Uterus (tissue), 4 donors: ENCODE data around the gene STS. TPM values are rescaled to one million over a fixed set of nuclear protein-coding genes. Genes with fewer than 3 reads are reported as not detected.

Experiments
- DNase-seq, 2 donors: peaks; one replicate each; pipeline ENCODE4 v3.0.0-alpha.2; 2019 to 2020
- H3K27ac ChIP-seq, 2 donors: fragments of 200-600 bp; sonication (generic); 1 replicate in 1 of 2; 2 replicates in 1 of 2; pipeline ENCODE4 v1.5.1; 2016 to 2018
- H3K27me3 ChIP-seq, 2 donors: fragments of 200-600 bp; sonication (generic); one replicate each; pipeline ENCODE4 v1.5.1; 2018 to 2019; ENCODE audit warnings: control low read depth in 1 of 2
- H3K36me3 ChIP-seq, 2 donors: fragments of 200-600 bp; sonication (generic); one replicate each; pipeline ENCODE4 v1.5.1; 2019; ENCODE audit warnings: control low read depth in 1 of 2
- H3K4me1 ChIP-seq, 2 donors: fragments of 200-600 bp; sonication (generic); one replicate each; pipeline ENCODE4 v1.5.1; 2018 to 2019; ENCODE audit warnings: control low read depth in 1 of 2
- H3K4me3 ChIP-seq, 2 donors: fragments of 200-600 bp; sonication (generic); 1 replicate in 1 of 2; 2 replicates in 1 of 2; pipeline ENCODE4 v1.5.1; 2018 to 2019; ENCODE audit warnings: mild to moderate bottlenecking in 1 of 2
- H3K9me3 ChIP-seq, 2 donors: fragments of 200-600 bp; sonication (generic); one replicate each; pipeline ENCODE4 v1.5.1; 2019; ENCODE audit warnings: control low read depth in 1 of 2
- CTCF ChIP-seq, 4 experiments: fragments of 200-600 bp in 2 of 4; fragments of 450-650 bp in 2 of 4; sonication (generic) in 2 of 4; IDR thresholded peaks; one replicate each; pipeline ENCODE4 v1.5.1; 2016 to 2019; ENCODE audit warnings: antibody characterized with exemption in 4 of 4, mild to moderate bottlenecking in 2 of 4, moderate library complexity in 1 of 4
- POLR2A ChIP-seq, 2 donors: fragments of 450-650 bp; IDR thresholded peaks; one replicate each; pipeline ENCODE4 v1.6.1; 2016; ENCODE audit warnings: antibody characterized with exemption in 2 of 2, mild to moderate bottlenecking in 1 of 2, moderate library complexity in 1 of 2
- intact Hi-C: fragments of 100-400 bp; cut with DNase I; formaldehyde crosslinking; loops from one replicate; pipeline ENCODE4 v1.15.1; 2023; ENCODE audit warnings: low total_unique reads
- total RNA-seq, 4 donors: library from RNA; depleted of rRNA in 3 of 4; stranded (reverse); fragments of >200 nt in 3 of 4; gene quantifications; one replicate each; pipeline versions ENCODE4 v1.1.0 to v1.2.4, GENCODE V29; 2014 to 2023
- donor health status: DM: yes; HTN: yes; CAD: no.

The STS gene
- total RNA-seq, 4 donors from 2014 or later: 3.5 to 7.4 (median 6.2) TPM

DNA sequence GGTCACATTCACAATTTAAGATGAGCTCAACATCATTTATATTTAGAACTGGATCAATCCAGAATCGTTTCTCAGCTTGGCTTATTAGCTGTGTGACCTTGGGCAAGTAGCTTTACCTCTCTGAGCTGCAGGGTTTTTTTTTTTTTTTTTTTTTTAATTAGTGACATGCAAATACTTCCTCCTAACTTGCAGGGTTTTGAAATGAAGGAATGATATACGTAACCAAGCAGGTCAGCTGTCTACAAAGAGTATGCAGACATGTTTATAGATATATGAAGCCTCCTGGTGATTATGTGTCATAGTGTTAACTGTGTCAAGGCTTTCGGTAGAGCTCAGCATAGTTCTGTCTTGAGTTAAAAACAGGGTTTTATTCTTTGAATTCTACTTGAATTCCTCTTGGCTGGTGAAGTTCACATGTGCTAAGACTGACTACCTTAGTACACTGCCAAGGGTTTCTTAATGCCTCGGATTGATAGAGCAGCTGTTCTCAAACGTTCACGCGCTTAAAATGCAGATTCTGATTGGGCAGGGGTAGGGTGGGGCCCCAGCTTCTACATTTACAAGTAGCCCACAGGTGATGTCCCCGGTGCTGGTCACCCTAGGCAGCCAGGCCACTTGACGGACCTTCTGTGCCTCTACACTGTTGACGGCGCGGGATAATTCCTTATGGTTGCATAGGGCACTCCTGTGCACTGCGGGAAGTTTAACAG lies 654 bp upstream of the STS start:
- H3K27me3 ChIP-seq: no peaks in the 10 kb centered on the region
- no peak for DNase-seq
- H3K36me3 ChIP-seq: no peaks in the 10 kb centered on the region
- TF ChIP-seq CTCF (IDR thresholded peaks at IDR 0.05): no peak
- TF ChIP-seq POLR2A (IDR thresholded peaks at IDR 0.05): no peak
- no peaks in the 10 kb centered on the region for H3K9me3 ChIP-seq
- intact Hi-C loops: no loop called here
- H3K27ac ChIP-seq: peak overlapping the region; percentile 84 to 88
- H3K4me3 ChIP-seq: peak overlapping the region; percentile 66 to 94
- H3K4me1 ChIP-seq: no peaks in the 10 kb centered on the region

DNA sequence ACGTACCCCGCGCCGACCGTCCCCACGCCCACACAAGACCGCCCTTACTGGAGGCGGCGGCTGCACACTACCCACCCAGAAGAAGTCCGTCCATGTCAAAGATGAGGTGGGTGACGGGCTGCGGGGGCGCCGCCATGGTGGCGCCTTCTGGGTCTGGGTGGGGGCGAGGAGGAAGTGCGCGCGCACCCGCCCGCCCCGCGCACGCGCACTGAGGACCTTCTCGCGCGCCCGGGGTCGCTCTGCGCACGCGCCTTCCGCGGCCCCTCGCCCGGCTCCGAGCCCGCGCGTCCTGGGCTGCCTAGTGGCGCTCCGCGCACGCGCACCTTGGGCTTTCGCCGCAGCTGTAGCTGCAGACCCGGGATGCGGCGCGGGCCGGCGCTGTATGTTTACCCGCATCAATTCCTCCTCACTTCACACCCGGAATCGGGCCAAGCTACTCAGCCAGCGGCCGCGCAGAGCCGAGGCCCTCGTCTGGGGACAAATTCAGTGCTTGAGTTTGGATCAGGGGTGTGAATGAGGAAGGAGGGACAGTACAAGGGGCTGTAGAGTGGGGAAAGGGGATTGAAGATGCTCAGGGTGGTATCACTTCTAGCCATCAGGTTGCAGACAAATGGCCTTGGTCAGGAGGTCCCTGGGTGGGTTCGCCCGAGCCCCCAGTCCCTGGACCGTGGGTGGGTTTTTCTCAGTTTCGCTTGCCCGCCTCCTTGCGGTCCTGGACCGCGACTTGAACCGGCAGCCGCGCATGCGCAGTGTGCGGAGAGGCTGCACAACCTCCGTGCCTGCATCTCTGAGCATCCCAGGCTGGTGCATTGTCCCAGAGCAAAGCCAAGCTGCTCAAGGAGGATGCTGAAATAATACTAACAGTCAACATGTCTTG lies 704 bp downstream of the STS start, which contains the start of gene PUDP:
Gene PUDP (minus strand): TSS at position 176 of the 877 bp plus-strand sequence. CDS start 40 bp downstream, at position 136.
- intact Hi-C loops: no loop called here
- H3K27ac ChIP-seq: peak within 1 kb of the TSS; percentile 84 to 88
- peak; percentile 80 to 91 for DNase-seq
- no peaks in the 10 kb centered on the region for H3K36me3 ChIP-seq
- H3K4me3 ChIP-seq: peak within 1 kb of the TSS; percentile 66 to 94
- no peaks in the 10 kb centered on the region for H3K27me3 ChIP-seq
- H3K4me1 ChIP-seq: no peaks in the 10 kb centered on the region
- peak; percentile 23 to 43 (median 40) for TF ChIP-seq CTCF (IDR thresholded peaks at IDR 0.05)
- peak in 1 of 2 donors; percentile 64 for TF ChIP-seq POLR2A (IDR thresholded peaks at IDR 0.05)
- H3K9me3 ChIP-seq: no peaks in the 10 kb centered on the region

GRCh38 chrX:7149411-7149810 lies 1.9 kb downstream of the STS start:
- intact Hi-C loops: no loop called here

GRCh38 chrX:7153231-7153630 lies 5.7 kb downstream of the STS start:
- no peak for TF ChIP-seq CTCF (IDR thresholded peaks at IDR 0.05)
- no peak for TF ChIP-seq POLR2A (IDR thresholded peaks at IDR 0.05)

More at GRCh38 chrX:7149411-7149810, 1.9 kb downstream of the STS start:
- TF ChIP-seq POLR2A (IDR thresholded peaks at IDR 0.05) (no peak), CTCF (IDR thresholded peaks at IDR 0.05) (no peak)
- H3K27me3 ChIP-seq: no peaks in the 10 kb centered on the region
- H3K4me3 ChIP-seq: no peak overlapping the region
- H3K36me3 ChIP-seq: no peaks in the 10 kb centered on the region
- no peak for DNase-seq
- H3K4me1 ChIP-seq: no peaks in the 10 kb centered on the region
- no peaks in the 10 kb centered on the region for H3K9me3 ChIP-seq
- H3K27ac ChIP-seq: no peak overlapping the region

More at GRCh38 chrX:7153231-7153630, 5.7 kb downstream of the STS start:
- Histone ChIP-seq H3K27ac (no peak overlapping the region), H3K27me3 (no peaks in the 10 kb centered on the region), H3K4me1 (no peaks in the 10 kb centered on the region), H3K9me3 (no peaks in the 10 kb centered on the region), H3K4me3 (no peak overlapping the region), H3K36me3 (no peaks in the 10 kb centered on the region)
- intact Hi-C loops: no loop called here
- DNase-seq: no peak
